ENCODE data around the gene SENP8. TPM values are rescaled to one million over a fixed set of nuclear protein-coding genes. Genes with fewer than 3 reads are reported as not detected.

SENP8 gene
- total and polyA plus RNA-seq, 10 donors, result 0.57 to 3.0 (median 1.4) TPM

- DNase-seq, result peak; percentile 29
- WGBS, 5 donors, result 90 to 95% (median 92%) methylated on average over 5 to 6 of the region's 6 CpGs
- Histone ChIP-seq H3K9me3 (no peaks in the 10 kb centered on the region), H3K4me3 (no peak overlapping the region), H3K36me3 (no peaks in the 10 kb centered on the region), H3K27me3 (replicated peaks in 1 of 7) (peaks cover 0 to 14% (median 0%) of the 10 kb centered on the region in 7 donors), H3K27ac (no peak overlapping the region), H3K4me1 (no peaks in the 10 kb centered on the region)
- no peak for TF ChIP-seq POLR2A (IDR thresholded peaks at IDR 0.05)
- TF ChIP-seq POLR2AphosphoS5 (IDR thresholded peaks at IDR 0.05), result no peak
- TF ChIP-seq, protein P1, sequence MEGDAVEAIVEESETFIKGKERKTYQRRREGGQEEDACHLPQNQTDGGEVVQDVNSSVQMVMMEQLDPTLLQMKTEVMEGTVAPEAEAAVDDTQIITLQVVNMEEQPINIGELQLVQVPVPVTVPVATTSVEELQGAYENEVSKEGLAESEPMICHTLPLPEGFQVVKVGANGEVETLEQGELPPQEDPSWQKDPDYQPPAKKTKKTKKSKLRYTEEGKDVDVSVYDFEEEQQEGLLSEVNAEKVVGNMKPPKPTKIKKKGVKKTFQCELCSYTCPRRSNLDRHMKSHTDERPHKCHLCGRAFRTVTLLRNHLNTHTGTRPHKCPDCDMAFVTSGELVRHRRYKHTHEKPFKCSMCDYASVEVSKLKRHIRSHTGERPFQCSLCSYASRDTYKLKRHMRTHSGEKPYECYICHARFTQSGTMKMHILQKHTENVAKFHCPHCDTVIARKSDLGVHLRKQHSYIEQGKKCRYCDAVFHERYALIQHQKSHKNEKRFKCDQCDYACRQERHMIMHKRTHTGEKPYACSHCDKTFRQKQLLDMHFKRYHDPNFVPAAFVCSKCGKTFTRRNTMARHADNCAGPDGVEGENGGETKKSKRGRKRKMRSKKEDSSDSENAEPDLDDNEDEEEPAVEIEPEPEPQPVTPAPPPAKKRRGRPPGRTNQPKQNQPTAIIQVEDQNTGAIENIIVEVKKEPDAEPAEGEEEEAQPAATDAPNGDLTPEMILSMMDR (IDR thresholded peaks at IDR 0.05 in 8 of 11, conservative IDR thresholded peaks at IDR 0.05 in 3 of 11), result no peak
- intact Hi-C loops (cut with DNase I; ENCODE audit: low total_unique reads), result no loop called here
Measured at GRCh38 chr15:72173401-72173800, 55.2 kb downstream of the SENP8 start.

- intact Hi-C loops (cut with DNase I; ENCODE audit: low total_unique reads), result no loop called here
- H3K36me3 ChIP-seq, result no peaks in the 10 kb centered on the region
- no peak for TF ChIP-seq POLR2A (IDR thresholded peaks at IDR 0.05)
- TF ChIP-seq, protein P1 (IDR thresholded peaks at IDR 0.05 in 8 of 11, conservative IDR thresholded peaks at IDR 0.05 in 3 of 11), result no peak
- no peak for TF ChIP-seq POLR2AphosphoS5 (IDR thresholded peaks at IDR 0.05)
- H3K27me3 ChIP-seq (replicated peaks in 1 of 7), result peaks cover 0 to 11% (median 0%) of the 10 kb centered on the region in 7 donors
- H3K4me1 ChIP-seq, result no peaks in the 10 kb centered on the region
- H3K9me3 ChIP-seq, result no peaks in the 10 kb centered on the region
- no peak overlapping the region for H3K27ac ChIP-seq
- no peak overlapping the region for H3K4me3 ChIP-seq
- DNase-seq, result peak; percentile 54
- 86 to 94% (median 91%) methylated on average over 12 of the region's 12 CpGs for WGBS, 5 donors
Measured at GRCh38 chr15:72173864-72174550, 55.8 kb downstream of the SENP8 start.

DNA sequence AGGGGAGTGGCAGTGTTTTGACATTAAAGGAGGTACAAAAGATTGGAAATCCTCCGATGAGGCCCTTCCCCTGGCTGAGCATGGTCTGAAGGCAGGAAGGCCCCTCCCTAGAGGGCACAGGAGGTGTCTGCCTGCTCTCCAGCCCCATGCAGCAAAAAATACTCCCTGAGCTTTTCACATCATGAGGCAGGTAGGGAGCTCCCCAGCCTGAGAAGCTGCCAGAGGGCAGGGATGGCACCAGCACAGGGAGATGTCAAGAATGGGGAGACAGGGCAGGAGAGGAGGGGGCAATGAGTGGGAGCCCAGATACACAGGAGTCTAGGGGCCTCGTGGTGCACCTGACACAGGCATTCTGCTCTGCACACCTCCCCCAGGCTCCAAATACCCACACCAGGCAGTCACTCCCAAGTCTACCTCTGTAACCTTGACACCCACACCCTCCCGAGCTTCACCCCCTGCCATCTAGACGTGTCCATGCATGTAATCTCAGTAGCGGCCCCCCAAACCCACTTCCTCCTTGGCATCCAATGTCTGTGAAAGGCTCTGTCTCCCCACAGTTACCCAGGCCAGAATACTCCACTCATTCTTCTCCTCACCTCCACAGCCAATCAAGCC is 56.5 kb downstream of the SENP8 start:
- H3K4me3 ChIP-seq, result no peak overlapping the region
- H3K27ac ChIP-seq, result no peak overlapping the region
- DNase-seq, result peak; percentile 52
- H3K9me3 ChIP-seq, result no peaks in the 10 kb centered on the region
- H3K4me1 ChIP-seq, result no peaks in the 10 kb centered on the region
- H3K27me3 ChIP-seq (replicated peaks in 1 of 7), result peaks cover 0 to 11% (median 0%) of the 10 kb centered on the region in 7 donors
- H3K36me3 ChIP-seq, result no peaks in the 10 kb centered on the region
- 44 to 64% (median 49%) methylated on average over 5 of the region's 5 CpGs for WGBS, 5 donors
- no peak for TF ChIP-seq POLR2AphosphoS5 (IDR thresholded peaks at IDR 0.05)
- TF ChIP-seq POLR2A (IDR thresholded peaks at IDR 0.05), result no peak
- TF ChIP-seq, protein P1 (IDR thresholded peaks at IDR 0.05 in 8 of 11, conservative IDR thresholded peaks at IDR 0.05 in 3 of 11), result no peak
- intact Hi-C loops (cut with DNase I; ENCODE audit: low total_unique reads), result no loop called here
